DMS114 treated with DMSO at 0.1 percent for 48 hours (cell line): Measurements from ENCODE around the gene SOX5.

Experiments used
- DNase-seq: peaks from one replicate; lab custom pipeline; 2025; ENCODE audit not compliant: unreplicated experiment; lab: John Stamatoyannopoulos, UW

SOX5 gene

GRCh38 chr12:23699031-23699430, 250.4 kb downstream of the SOX5 start:
- DNase-seq: no peak

- DNase-seq: no peak
Measured at GRCh38 chr12:23694920-23695319, 254.6 kb downstream of the SOX5 start.

DNA sequence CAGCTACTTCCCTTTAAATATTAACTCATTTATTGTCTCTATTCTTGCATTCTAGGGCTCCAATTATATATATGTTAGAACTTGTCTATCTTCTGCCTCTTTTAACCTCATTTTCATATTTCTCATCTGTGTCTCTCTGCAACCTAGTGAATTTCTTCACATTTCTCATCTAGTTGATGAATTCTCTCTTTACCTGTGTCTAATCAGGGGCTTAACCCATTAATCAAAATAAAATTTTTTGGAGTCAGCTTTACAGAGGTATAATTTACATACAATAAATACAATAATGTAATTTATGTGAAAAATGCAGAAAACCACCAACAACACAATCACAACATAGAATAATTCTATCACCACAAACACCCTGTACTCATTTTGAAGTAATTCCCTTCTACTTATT, 255.2 kb downstream of the SOX5 start:
- DNase-seq: no peak

DNA sequence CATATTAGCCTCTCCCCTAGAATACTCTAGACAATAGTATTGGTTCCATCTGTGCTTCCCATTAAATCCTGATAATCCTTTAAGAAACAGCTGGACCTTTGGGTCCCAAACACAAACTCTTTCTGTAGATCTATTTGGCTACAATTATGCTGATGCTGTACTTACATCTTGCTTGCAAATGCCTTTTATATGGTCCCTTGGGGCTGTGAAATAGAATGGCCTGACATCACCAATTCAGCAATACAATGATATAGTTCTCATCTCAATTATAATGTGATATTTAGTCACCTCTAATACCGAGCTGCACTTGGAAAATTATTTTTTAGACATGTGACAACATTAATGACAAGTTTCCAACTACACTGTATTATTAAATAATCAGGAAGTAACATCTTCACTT, 261.5 kb downstream of the SOX5 start:
- DNase-seq: no peak

- no peak for DNase-seq
Measured at GRCh38 chr12:23686095-23686494, 263.4 kb downstream of the SOX5 start.

GRCh38 chr12:23684121-23684520, 265.3 kb downstream of the SOX5 start:
- DNase-seq: no peak

GRCh38 chr12:23681237-23681636, 268.2 kb downstream of the SOX5 start:
- no peak for DNase-seq

- DNase-seq: no peak
Measured at GRCh38 chr12:23674064-23674463, 275.4 kb downstream of the SOX5 start.

DNA sequence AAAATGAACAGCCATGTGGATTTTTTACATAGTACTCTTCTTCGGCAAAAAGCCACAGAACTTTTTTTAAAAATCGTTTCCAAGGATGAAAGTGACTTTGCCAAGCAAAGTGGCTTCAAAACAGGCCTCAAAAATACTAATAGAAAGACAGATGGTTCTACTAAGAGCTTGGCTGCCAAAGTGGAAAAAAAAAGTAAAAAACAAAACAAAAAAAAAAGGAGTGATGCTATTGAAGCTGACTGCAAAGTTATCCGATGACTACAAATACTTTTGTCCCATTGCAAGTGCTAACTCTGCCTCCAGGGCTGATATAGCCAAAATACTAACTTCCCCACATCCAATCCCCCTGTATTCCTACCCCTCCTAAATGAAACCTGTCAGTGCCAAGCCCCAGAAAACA, 277.6 kb downstream of the SOX5 start:
- no peak for DNase-seq

DNA sequence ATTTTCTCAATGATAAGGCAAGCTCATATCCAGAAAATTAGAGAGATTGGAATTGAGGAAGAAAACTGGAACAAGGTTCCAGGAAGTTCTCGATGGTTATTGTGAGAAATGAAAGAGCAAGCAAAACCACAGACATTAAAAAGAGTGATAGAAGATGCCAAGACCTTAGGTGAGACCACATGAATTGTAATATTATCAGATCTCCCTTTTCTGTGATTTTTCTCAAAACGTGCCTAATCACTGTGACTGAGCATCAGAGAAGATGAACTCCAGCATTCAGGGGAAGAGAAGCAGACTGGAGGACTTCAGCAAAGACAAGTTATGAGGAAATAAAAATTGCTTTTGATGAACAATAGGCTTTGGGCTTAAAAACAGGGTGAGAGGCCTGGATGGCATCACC, 278.8 kb downstream of the SOX5 start:
- no peak for DNase-seq

DNA sequence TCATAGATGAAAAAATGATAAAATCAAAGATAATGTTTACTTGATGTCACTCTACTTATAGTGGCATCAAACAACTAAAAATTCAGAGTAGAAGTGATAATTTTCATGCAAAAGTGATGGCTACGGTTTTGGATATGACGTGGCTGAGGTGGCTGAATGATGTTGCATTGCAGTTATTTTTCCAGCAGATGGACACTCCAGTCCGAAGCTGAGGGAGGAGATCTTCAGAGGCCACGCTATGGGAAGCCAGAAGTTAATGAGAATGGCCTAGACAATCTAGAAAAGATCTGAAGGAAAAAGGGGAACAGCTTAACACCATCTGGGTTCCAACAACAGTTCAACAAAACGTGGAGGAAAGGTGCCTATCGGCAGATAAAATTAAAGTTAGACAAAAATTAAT, 279.8 kb downstream of the SOX5 start:
- DNase-seq: no peak

DNA sequence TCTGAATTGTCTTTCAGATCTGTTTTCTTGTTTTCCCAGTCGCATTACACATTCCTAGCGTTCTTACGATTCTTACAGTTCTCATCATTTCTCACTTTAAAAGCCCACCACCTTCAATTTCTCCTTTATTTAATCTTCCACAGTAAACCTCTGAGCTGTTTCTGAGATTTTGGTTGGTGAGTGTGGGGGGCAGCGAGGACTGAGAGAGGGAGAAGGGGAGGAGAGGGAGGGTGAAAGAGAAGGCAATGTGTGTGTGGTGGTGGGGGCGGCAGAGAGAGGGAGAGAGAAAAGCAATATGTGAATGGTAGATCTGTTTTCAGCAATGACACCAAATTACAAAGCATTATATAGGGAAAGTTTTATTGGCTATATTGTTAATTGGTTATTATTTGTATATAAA, 282.6 kb downstream of the SOX5 start:
- DNase-seq: no peak

DNA sequence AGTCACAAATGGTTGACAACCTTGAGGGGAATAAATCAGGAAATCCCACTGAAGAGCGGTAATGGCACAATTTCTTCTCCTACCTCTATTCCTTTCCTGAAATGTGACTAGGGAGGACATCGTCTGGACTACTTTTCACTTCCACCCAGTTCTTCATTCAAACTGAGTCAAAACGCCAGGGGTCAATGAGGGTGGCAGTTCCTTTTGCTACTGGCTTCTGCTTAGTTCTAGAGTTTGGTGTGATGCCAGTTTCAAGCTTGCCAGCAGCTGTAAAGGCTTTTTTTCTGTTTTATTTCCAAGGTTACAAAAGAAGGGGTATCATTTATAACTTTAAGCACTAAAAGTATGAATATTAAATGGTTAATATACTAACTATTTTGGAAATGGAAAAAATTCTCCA, 286.5 kb downstream of the SOX5 start:
- no peak for DNase-seq

DNA sequence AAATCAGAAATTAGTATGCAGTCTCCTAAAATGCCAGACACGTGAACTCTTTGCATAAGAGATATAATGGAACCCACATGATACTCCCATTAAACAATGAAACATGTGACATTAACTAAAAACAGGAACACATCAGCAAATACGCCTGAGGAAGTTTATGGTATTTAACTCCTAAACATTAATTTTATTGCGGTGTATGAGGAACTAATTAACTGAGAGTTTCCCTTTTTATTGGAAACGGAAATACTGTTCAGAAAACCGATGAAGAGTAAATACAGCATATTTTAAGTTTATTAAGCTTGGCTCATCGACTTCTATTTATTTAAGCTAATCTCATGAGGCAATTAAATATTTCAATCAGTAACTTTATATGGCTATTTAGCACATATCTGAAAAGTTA, 290.3 kb downstream of the SOX5 start:
- no peak for DNase-seq

DNA sequence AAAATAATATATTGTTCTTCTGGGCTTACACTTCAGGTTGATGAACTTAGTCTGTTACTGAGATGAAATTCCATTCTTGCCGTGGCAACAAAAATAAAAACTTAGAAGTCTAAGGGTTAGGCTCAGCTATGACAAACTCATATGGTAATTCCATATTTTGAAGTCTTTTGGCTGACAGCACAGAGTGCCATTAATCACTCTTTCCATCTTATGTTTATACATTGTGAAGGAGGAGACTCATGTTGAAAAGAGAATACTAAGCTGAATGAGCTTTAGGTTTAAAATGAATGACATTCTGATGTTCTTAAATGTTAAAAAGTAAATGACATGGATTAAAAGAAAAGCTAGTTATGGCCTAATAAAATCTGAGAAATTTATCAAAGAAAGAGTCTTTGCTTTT, 291.9 kb downstream of the SOX5 start:
- no peak for DNase-seq

GRCh38 chr12:23655884-23656283, 293.6 kb downstream of the SOX5 start:
- no peak for DNase-seq

DNA sequence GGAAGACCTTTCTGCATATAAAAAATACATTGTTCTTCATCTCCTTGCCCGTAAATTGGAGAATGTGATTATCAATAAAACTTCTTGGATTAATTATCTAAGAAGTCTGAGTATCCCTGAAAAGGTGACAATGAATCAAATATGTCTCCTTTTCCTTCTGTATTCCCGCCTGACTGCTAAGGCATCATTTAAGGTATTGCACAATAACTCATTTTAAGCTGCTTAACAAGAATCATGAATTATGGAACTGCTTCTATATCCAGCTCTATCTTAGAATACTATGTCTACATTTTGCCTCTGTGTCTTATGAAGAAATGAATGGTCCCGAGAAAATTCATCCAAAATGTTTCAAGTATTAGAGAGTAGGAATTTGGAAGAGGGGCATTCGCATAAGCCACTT, 294.4 kb downstream of the SOX5 start:
- no peak for DNase-seq

DNA sequence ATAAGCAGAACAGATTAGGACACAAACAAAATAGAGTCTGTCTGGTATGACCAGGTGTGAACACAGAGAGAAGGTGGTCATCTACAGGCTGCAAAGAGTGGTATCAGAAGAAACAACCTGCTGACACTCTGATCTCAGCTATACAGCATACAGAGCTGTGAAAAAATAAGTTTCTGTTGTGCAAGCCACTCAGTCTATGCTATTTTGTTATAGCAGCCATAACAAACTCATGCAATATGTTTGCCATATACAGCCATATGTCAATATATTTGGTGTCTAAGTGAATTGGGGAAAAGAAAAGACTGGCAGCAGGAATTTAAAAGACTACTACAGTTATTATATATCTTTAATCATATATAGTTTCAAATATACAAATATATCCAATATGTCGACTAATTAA, 300.9 kb downstream of the SOX5 start:
- DNase-seq: no peak

DNA sequence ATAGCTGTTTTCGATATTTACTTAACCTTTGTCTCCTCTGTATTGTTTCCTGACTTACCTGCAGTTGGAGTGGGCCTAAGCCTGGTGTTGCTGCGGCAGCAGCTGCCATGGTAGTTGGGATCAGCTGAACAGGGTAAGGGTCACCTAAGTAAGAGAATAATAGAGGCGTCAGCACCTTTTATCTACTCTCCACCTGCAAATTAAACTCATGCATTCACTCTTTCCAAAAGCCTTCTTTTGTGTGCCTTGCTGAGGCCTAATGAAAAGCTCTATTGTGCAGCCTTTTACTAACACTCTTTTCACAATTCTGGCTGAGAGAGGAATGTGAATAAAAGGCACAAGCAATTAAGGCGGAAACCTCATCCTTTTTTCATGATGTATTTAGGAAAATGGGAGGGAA, 308.7 kb downstream of the SOX5 start:
- no peak for DNase-seq

- DNase-seq: no peak
Measured at GRCh38 chr12:23634344-23634743, 315.1 kb downstream of the SOX5 start.

GRCh38 chr12:23631786-23632377, 317.6 kb downstream of the SOX5 start:
- no peak for DNase-seq

GRCh38 chr12:23630524-23630923, 318.9 kb downstream of the SOX5 start:
- DNase-seq: no peak

DNA sequence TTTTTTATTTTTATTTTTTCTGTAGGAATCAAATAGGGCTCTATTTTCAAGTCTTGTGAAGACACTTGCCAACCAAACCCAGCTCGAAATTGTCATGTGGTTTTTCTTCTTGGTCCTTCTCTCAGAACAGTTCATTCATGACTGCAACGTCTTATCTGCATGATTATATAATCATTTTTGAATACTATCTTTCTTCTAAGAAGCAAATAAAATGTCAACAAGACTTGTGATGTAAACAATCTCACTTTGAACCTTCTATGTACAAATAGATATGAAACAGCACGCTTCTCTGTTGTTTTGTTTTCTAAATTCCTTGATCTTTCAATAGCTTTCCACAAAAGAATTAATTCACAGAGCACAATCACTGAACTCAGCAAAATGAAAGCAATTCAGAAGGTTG, 320.7 kb downstream of the SOX5 start:
- no peak for DNase-seq

DNA sequence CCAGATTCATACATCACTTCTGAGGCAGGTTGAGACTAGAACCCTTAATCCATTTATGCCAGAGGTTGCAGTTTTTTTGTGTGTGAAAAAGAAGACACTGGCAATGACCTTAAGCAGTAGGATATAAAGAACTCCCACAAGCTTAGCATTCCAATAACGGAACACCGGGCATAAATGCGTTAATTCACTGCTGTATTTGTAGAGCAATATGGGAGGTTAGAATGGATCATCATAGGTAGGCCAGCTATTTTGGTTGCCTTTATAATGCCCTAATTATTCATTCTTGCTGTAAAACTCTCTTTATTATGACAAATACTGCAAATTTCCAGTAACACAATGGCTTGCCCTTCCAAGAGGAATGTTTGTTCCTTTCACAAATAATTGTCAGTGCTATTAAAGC, 322.7 kb downstream of the SOX5 start:
- DNase-seq: no peak
